ENCODE results near the gene CFAP157. TPM values are rescaled to one million over a fixed set of nuclear protein-coding genes. Genes with fewer than 3 reads are reported as not detected.

Gene CFAP157
- total and polyA plus RNA-seq, 2 of the 13 experiments (the other 11 are each of a cell fraction or from before 2014, with no cell fraction given), result 0.07 TPM; not detected in 1

DNA sequence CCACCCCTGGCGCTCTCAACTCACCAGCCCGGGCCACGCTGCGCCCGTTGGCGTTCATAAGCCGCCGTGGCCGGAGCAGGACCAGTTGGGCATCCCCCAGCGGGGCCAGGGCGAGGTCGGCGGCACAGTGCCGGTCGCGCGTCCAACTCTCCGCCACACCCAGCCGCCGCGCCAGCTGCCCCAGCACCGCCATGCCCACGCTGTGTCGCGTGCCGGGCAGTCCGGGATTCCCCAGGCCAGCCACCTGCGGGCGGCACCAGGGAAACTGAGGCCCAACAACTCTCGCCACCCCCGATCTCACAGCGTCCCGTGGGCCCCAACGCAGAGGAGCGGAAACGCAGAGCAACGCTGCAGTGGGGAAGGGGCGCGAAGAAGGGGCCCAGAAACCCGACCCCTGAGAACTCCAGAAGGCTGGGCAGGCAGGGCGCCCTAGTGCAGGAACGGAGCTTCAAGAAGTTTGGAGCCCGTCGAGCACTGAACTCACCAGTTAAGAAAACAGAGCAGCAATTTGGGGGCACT, 8.2 kb downstream of the CFAP157 start:
- in situ Hi-C loops (cut with HindIII; ENCODE audit: extremely low pct_ligation_motif_present, low pct_unique_long_range_greater_than_20kb) (no loop called here), intact Hi-C loops (cut with micrococcal nuclease; ENCODE audit: unreplicated experiment) (no loop called here)
- 1% methylated on average over 15 of the region's 44 CpGs for WGBS (ENCODE audit: low lambda C conversion rate)
- no peaks in the 10 kb centered on the region for H3K79me2 ChIP-seq (ENCODE audit: insufficient read depth, low read length)
- ChIA-PET POLR2A (interaction anchor here (0.8 to 2.4 kb wide), 6 partner anchors 9 to 107 kb away, joined by 3 to 11 read pairs (median 5); partner anchors contain the start of gene TOR2A), CTCF (ENCODE audit: low intra/inter-chr PET ratio, low total read pairs) (no interaction called here)
- H2AFZ ChIP-seq (ENCODE audit: low read length), result no peak overlapping the region
- ATAC-seq (peak; percentile 25), DNase-seq (ENCODE audit: low spot score) (no peak), FAIRE-seq (no peak)
- peak overlapping the region; percentile 97 for H3K4me2 ChIP-seq (ENCODE audit: low read depth, low read length)
- H3K4me3 ChIP-seq (replicated peaks in 1 of 3; ENCODE audit: insufficient read depth in 1 of 3, low read depth in 2 of 3, low read length in 3 of 3), result peak overlapping the region; percentile 77 to 90 (median 82)
- H3K27me3 ChIP-seq (ENCODE audit: control insufficient read depth in 1 of 2, insufficient read depth in 2 of 2, low read length in 2 of 2), result peaks cover 0 to 6% of the 10 kb centered on the region in 2 experiments; a peak in 2 of 5 replicates
- H3K9me3 ChIP-seq (ENCODE audit: low read length), result no peaks in the 10 kb centered on the region
- H3K4me1 ChIP-seq (ENCODE audit: insufficient read depth, low read length), result peaks cover 40% of the 10 kb centered on the region
- no peaks in the 10 kb centered on the region for H3K36me3 ChIP-seq (replicated peaks in 1 of 2; ENCODE audit: control insufficient read depth in 1 of 2, insufficient read depth in 2 of 2, low read length in 2 of 2)
- no peak overlapping the region for H3K27ac ChIP-seq (ENCODE audit: extremely low read length, insufficient read depth, low read length)
- H4K20me1 ChIP-seq (ENCODE audit: insufficient read depth, low read length), result no peaks in the 10 kb centered on the region; the same call in 1 of the 2 replicates
- H3K9ac ChIP-seq (ENCODE audit: insufficient read depth, low read depth, low read length), result peak overlapping the region; percentile 55
- no TSS peak for BruUV-seq (replicated peaks)
- TF ChIP-seq, protein P1, sequence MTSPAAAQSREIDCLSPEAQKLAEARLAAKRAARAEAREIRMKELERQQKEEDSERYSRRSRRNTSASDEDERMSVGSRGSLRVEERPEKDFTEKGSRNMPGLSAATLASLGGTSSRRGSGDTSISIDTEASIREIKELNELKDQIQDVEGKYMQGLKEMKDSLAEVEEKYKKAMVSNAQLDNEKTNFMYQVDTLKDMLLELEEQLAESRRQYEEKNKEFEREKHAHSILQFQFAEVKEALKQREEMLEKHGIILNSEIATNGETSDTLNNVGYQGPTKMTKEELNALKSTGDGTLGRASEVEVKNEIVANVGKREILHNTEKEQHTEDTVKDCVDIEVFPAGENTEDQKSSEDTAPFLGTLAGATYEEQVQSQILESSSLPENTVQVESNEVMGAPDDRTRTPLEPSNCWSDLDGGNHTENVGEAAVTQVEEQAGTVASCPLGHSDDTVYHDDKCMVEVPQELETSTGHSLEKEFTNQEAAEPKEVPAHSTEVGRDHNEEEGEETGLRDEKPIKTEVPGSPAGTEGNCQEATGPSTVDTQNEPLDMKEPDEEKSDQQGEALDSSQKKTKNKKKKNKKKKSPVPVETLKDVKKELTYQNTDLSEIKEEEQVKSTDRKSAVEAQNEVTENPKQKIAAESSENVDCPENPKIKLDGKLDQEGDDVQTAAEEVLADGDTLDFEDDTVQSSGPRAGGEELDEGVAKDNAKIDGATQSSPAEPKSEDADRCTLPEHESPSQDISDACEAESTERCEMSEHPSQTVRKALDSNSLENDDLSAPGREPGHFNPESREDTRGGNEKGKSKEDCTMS (CRISPR knock-in tag; conservative IDR thresholded peaks at IDR 0.05), result no peak
- TF ChIP-seq CENPBD1 (CRISPR knock-in tag; IDR thresholded peaks at IDR 0.05; ENCODE audit: borderline replicate concordance, low read depth) (no peak), MTF2 (CRISPR knock-in tag; IDR thresholded peaks at IDR 0.05; ENCODE audit: borderline replicate concordance) (no peak), HOXA3 (CRISPR knock-in tag; IDR thresholded peaks at IDR 0.05) (no peak), RXRA (CRISPR knock-in tag; IDR thresholded peaks at IDR 0.05) (no peak), GLI4 (CRISPR knock-in tag; IDR thresholded peaks at IDR 0.05; ENCODE audit: borderline replicate concordance) (peak; percentile 66; the same call in 1 of the 2 replicates), SUZ12 (IDR thresholded peaks at IDR 0.05; ENCODE audit: low read depth, low read length) (no peak), MZF1 (CRISPR knock-in tag; IDR thresholded peaks at IDR 0.05; ENCODE audit: borderline replicate concordance) (no peak), PLSCR1 (CRISPR knock-in tag; IDR thresholded peaks at IDR 0.05; ENCODE audit: borderline replicate concordance) (no peak), FUBP1 (CRISPR knock-in tag; IDR thresholded peaks at IDR 0.05; ENCODE audit: borderline replicate concordance) (peak; percentile 42; the same call in 1 of the 2 replicates), U2AF1 (optimal IDR thresholded peaks at IDR 0.05; ENCODE audit: low read depth, low read length) (no peak), EEA1 (CRISPR knock-in tag; IDR thresholded peaks at IDR 0.05; ENCODE audit: borderline replicate concordance) (no peak)
- TF ChIP-seq, protein P2, sequence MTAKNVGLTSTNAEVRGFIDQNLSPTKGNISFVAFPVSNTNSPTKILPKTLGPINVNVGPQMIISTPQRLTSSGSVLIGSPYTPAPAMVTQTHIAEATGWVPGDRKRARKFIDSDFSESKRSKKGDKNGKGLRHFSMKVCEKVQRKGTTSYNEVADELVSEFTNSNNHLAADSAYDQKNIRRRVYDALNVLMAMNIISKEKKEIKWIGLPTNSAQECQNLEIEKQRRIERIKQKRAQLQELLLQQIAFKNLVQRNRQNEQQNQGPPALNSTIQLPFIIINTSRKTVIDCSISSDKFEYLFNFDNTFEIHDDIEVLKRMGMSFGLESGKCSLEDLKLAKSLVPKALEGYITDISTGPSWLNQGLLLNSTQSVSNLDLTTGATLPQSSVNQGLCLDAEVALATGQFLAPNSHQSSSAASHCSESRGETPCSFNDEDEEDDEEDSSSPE (CRISPR knock-in tag; IDR thresholded peaks at IDR 0.05), result no peak
- TF ChIP-seq, protein P3, sequence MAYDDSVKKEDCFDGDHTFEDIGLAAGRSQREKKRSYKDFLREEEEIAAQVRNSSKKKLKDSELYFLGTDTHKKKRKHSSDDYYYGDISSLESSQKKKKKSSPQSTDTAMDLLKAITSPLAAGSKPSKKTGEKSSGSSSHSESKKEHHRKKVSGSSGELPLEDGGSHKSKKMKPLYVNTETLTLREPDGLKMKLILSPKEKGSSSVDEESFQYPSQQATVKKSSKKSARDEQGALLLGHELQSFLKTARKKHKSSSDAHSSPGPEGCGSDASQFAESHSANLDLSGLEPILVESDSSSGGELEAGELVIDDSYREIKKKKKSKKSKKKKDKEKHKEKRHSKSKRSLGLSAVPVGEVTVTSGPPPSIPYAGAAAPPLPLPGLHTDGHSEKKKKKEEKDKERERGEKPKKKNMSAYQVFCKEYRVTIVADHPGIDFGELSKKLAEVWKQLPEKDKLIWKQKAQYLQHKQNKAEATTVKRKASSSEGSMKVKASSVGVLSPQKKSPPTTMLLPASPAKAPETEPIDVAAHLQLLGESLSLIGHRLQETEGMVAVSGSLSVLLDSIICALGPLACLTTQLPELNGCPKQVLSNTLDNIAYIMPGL (CRISPR knock-in tag; IDR thresholded peaks at IDR 0.05; ENCODE audit: borderline replicate concordance in 1 of 2, low read depth in 1 of 2), result no peak
